Loucy (cell line): ENCODE results near the gene TRMT61A.

ENCODE experiments used
- CTCF ChIP-seq: fragments of 200-600 bp; sonication (generic); conservative IDR thresholded peaks from 2 replicates; pipeline ENCODE4 v1.5.1; 2014; ENCODE audit warnings: mild to moderate bottlenecking, antibody characterized with exemption, low read length
- EZH2phosphoT487 ChIP-seq: fragments of 200-600 bp; IDR thresholded peaks from 2 replicates; pipeline ENCODE4 v1.6.1; 2018; ENCODE audit warnings: antibody characterized with exemption, mild to moderate bottlenecking, moderate library complexity, borderline replicate concordance

- no peak for TF ChIP-seq CTCF
- TF ChIP-seq EZH2phosphoT487, result no peak
Observed at GRCh38 chr14:103523575-103523954, 5.4 kb upstream of the TRMT61A start.
